ENCODE measurements around the gene ITIH4.
"Not testable (repeated sequence)": the region's sequence is repeated elsewhere in the genome, so short reads cannot be mapped to it uniquely, and the experiment has no call there.

Gene ITIH4

GRCh38 chr3:52777127-52777958 lies 53.1 kb downstream of the ITIH4 start, which contains the start of gene ITIH1:
Gene ITIH1, plus strand, starts transcription at chr3:52777599. Its CDS starts 17 bp downstream, at chr3:52777616.
- H3K79me1 ChIP-seq (ENCODE audit: low read length): no peaks in the 10 kb centered on the region
- WGBS (ENCODE audit: extremely low coverage, insufficient coverage, insufficient read length): no CpG with 5 or more reads among the region's 12 CpGs
- DNase-seq: no peak
- H3K4me3 ChIP-seq (ENCODE audit: low read depth, low read length): no peak within 1 kb of the TSS
- no peak within 1 kb of the TSS for H2AK5ac ChIP-seq (ENCODE audit: low read length)
- no peak within 1 kb of the TSS for H3K14ac ChIP-seq (ENCODE audit: low read length)
- no peak within 1 kb of the TSS for H3K23ac ChIP-seq (ENCODE audit: low read length)
- no peak within 1 kb of the TSS for H3K4ac ChIP-seq (ENCODE audit: low read depth, low read length)
- H2BK12ac ChIP-seq (ENCODE audit: low read length): no peak within 1 kb of the TSS
- no peak within 1 kb of the TSS for H4K12ac ChIP-seq (ENCODE audit: low read depth, low read length)
- H2BK5ac ChIP-seq (ENCODE audit: low read depth, low read length, poor library complexity): no peak within 1 kb of the TSS
- no peak within 1 kb of the TSS for H3K4me2 ChIP-seq (ENCODE audit: low read length)
- H3K9ac ChIP-seq (ENCODE audit: low read length): no peak within 1 kb of the TSS
- no peak within 1 kb of the TSS for H4K8ac ChIP-seq (ENCODE audit: low read depth, low read length)
- no peaks in the 10 kb centered on the region for H3K9me3 ChIP-seq (ENCODE audit: insufficient read depth, low read depth, low read length)
- H2BK120ac ChIP-seq (ENCODE audit: insufficient read depth, low read length, poor library complexity): no peak within 1 kb of the TSS
- H3K27me3 ChIP-seq (ENCODE audit: insufficient read depth, low read length): no peaks in the 10 kb centered on the region
- H3K36me3 ChIP-seq (ENCODE audit: control insufficient read depth in 1 of 2, insufficient read depth in 2 of 2, low read length in 2 of 2): no peaks in the 10 kb centered on the region
- no peaks in the 10 kb centered on the region for H3K79me2 ChIP-seq (ENCODE audit: control insufficient read depth, insufficient read depth, low read length, poor library complexity)
- H3K27ac ChIP-seq (ENCODE audit: low read depth, low read length): no peak within 1 kb of the TSS
- no peaks in the 10 kb centered on the region for H3K4me1 ChIP-seq (ENCODE audit: control insufficient read depth in 1 of 2, insufficient read depth in 2 of 2, low read length in 2 of 2)
- no peak within 1 kb of the TSS for H3K18ac ChIP-seq (ENCODE audit: low read length)
- H4K91ac ChIP-seq (ENCODE audit: low read depth, low read length): no peak within 1 kb of the TSS
- no peak within 1 kb of the TSS for H2AFZ ChIP-seq (ENCODE audit: insufficient read depth, low read length, poor library complexity)

GRCh38 chr3:52776486-52776885 lies 54.0 kb downstream of the ITIH4 start:
- H2AK5ac ChIP-seq (ENCODE audit: low read length); H2BK5ac ChIP-seq (ENCODE audit: low read depth, low read length, poor library complexity); H3K36me3 ChIP-seq (ENCODE audit: control insufficient read depth in 1 of 2, insufficient read depth in 2 of 2, low read length in 2 of 2); H3K4me2 ChIP-seq (ENCODE audit: low read length); H2BK120ac ChIP-seq (ENCODE audit: insufficient read depth, low read length, poor library complexity); H3K27ac ChIP-seq (ENCODE audit: low read depth, low read length); H3K4ac ChIP-seq (ENCODE audit: low read depth, low read length); DNase-seq; H3K79me1 ChIP-seq (ENCODE audit: low read length); H4K12ac ChIP-seq (ENCODE audit: low read depth, low read length); H3K27me3 ChIP-seq (ENCODE audit: insufficient read depth, low read length); H3K9ac ChIP-seq (ENCODE audit: low read length); H3K79me2 ChIP-seq (ENCODE audit: control insufficient read depth, insufficient read depth, low read length, poor library complexity); H2BK12ac ChIP-seq (ENCODE audit: low read length); H3K4me3 ChIP-seq (ENCODE audit: low read depth, low read length); H4K8ac ChIP-seq (ENCODE audit: low read depth, low read length); H3K14ac ChIP-seq (ENCODE audit: low read length); H3K23ac ChIP-seq (ENCODE audit: low read length); H3K4me1 ChIP-seq (ENCODE audit: control insufficient read depth in 1 of 2, insufficient read depth in 2 of 2, low read length in 2 of 2); H3K9me3 ChIP-seq (ENCODE audit: insufficient read depth, low read depth, low read length); H3K18ac ChIP-seq (ENCODE audit: low read length); H4K91ac ChIP-seq (ENCODE audit: low read depth, low read length); H2AFZ ChIP-seq (ENCODE audit: insufficient read depth, low read length, poor library complexity): not testable (repeated sequence)
- no CpG with 5 or more reads among the region's 6 CpGs for WGBS (ENCODE audit: extremely low coverage, insufficient coverage, insufficient read length)

- Histone ChIP-seq H3K4me1 (ENCODE audit: control insufficient read depth in 1 of 2, insufficient read depth in 2 of 2, low read length in 2 of 2) (peaks cover 0 to 2% of the 10 kb centered on the region in 2 experiments), H3K18ac (ENCODE audit: low read length) (no peak overlapping the region), H3K23ac (ENCODE audit: low read length) (no peak overlapping the region), H3K79me1 (ENCODE audit: low read length) (peaks cover 2% of the 10 kb centered on the region), H2AK5ac (ENCODE audit: low read length) (no peak overlapping the region), H3K27ac (ENCODE audit: low read depth, low read length) (no peak overlapping the region), H2BK12ac (ENCODE audit: low read length) (no peak overlapping the region), H3K27me3 (ENCODE audit: insufficient read depth, low read length) (no peaks in the 10 kb centered on the region), H3K4ac (ENCODE audit: low read depth, low read length) (no peak overlapping the region), H2BK5ac (ENCODE audit: low read depth, low read length, poor library complexity) (no peak overlapping the region), H2BK120ac (ENCODE audit: insufficient read depth, low read length, poor library complexity) (no peak overlapping the region), H3K36me3 (ENCODE audit: control insufficient read depth in 1 of 2, insufficient read depth in 2 of 2, low read length in 2 of 2) (no peaks in the 10 kb centered on the region), H3K79me2 (ENCODE audit: control insufficient read depth, insufficient read depth, low read length, poor library complexity) (peaks cover 2% of the 10 kb centered on the region), H3K4me3 (ENCODE audit: low read depth, low read length) (no peak overlapping the region), H3K9ac (ENCODE audit: low read length) (no peak overlapping the region), H3K9me3 (ENCODE audit: insufficient read depth, low read depth, low read length) (no peaks in the 10 kb centered on the region), H3K4me2 (ENCODE audit: low read length) (no peak overlapping the region), H4K8ac (ENCODE audit: low read depth, low read length) (no peak overlapping the region), H4K12ac (ENCODE audit: low read depth, low read length) (no peak overlapping the region), H4K91ac (ENCODE audit: low read depth, low read length) (no peak overlapping the region), H2AFZ (ENCODE audit: insufficient read depth, low read length, poor library complexity) (no peak overlapping the region), H3K14ac (ENCODE audit: low read length) (no peak overlapping the region)
- no CpG with 5 or more reads among the region's 8 CpGs for WGBS (ENCODE audit: extremely low coverage, insufficient coverage, insufficient read length)
- DNase-seq: no peak
These were observed 54.6 kb downstream of the ITIH4 start for GRCh38 chr3:52775877-52776276.

GRCh38 chr3:52774901-52775864 lies 55.3 kb downstream of the ITIH4 start:
- H3K18ac ChIP-seq (ENCODE audit: low read length): no peak overlapping the region
- no peak overlapping the region for H4K12ac ChIP-seq (ENCODE audit: low read depth, low read length)
- H3K27ac ChIP-seq (ENCODE audit: low read depth, low read length): no peak overlapping the region
- no peak overlapping the region for H3K4me3 ChIP-seq (ENCODE audit: low read depth, low read length)
- no CpG with 5 or more reads among the region's 6 CpGs for WGBS (ENCODE audit: extremely low coverage, insufficient coverage, insufficient read length)
- no peaks in the 10 kb centered on the region for H3K27me3 ChIP-seq (ENCODE audit: insufficient read depth, low read length)
- no peak overlapping the region for H2AK5ac ChIP-seq (ENCODE audit: low read length)
- H3K23ac ChIP-seq (ENCODE audit: low read length): no peak overlapping the region
- no peak overlapping the region for H4K8ac ChIP-seq (ENCODE audit: low read depth, low read length)
- no peak overlapping the region for H3K9ac ChIP-seq (ENCODE audit: low read length)
- H3K4ac ChIP-seq (ENCODE audit: low read depth, low read length): no peak overlapping the region
- H4K91ac ChIP-seq (ENCODE audit: low read depth, low read length): no peak overlapping the region
- no peak overlapping the region for H2BK12ac ChIP-seq (ENCODE audit: low read length)
- peaks cover 0 to 2% of the 10 kb centered on the region in 2 experiments for H3K4me1 ChIP-seq (ENCODE audit: control insufficient read depth in 1 of 2, insufficient read depth in 2 of 2, low read length in 2 of 2)
- H3K36me3 ChIP-seq (ENCODE audit: control insufficient read depth in 1 of 2, insufficient read depth in 2 of 2, low read length in 2 of 2): no peaks in the 10 kb centered on the region
- no peak overlapping the region for H2BK120ac ChIP-seq (ENCODE audit: insufficient read depth, low read length, poor library complexity)
- peaks cover 4% of the 10 kb centered on the region for H3K79me2 ChIP-seq (ENCODE audit: control insufficient read depth, insufficient read depth, low read length, poor library complexity)
- no peak overlapping the region for H3K4me2 ChIP-seq (ENCODE audit: low read length)
- no peak overlapping the region for H3K14ac ChIP-seq (ENCODE audit: low read length)
- peaks cover 4% of the 10 kb centered on the region for H3K79me1 ChIP-seq (ENCODE audit: low read length)
- no peaks in the 10 kb centered on the region for H3K9me3 ChIP-seq (ENCODE audit: insufficient read depth, low read depth, low read length)
- H2AFZ ChIP-seq (ENCODE audit: insufficient read depth, low read length, poor library complexity): no peak overlapping the region
- no peak overlapping the region for H2BK5ac ChIP-seq (ENCODE audit: low read depth, low read length, poor library complexity)
- DNase-seq: no peak

Data from trophoblast cell (in vitro differentiated cells and primary cell).